Bronchial epithelial cell (primary cell): Measurements from ENCODE around the gene R3HDM2. TPM values are rescaled to one million over a fixed set of nuclear protein-coding genes. Genes with fewer than 3 reads are reported as not detected.

Experiments used
- DNase-seq: peaks from one replicate; pipeline ENCODE4 v3.0.0-alpha.2; 2010; ENCODE audit warnings: low read depth
- FAIRE-seq: peaks from 2 replicates; lab custom pipeline; 2011; peaks lifted over from hg19 to GRCh38; lab: Jason Lieb, UNC
- H3K27me3 ChIP-seq: 2 replicates; pipeline ENCODE4 v1.5.1; 2011; ENCODE audit warnings: low read length; ENCODE audit not compliant: control insufficient read depth, insufficient read depth
- H3K36me3 ChIP-seq: 2 replicates; pipeline ENCODE4 v1.5.1; 2011; ENCODE audit warnings: low read length; ENCODE audit not compliant: control insufficient read depth, insufficient read depth
- H3K4me3 ChIP-seq: 2 replicates; pipeline ENCODE4 v1.5.1; 2011; ENCODE audit warnings: mild to moderate bottlenecking, low read depth, low read length, control low read depth
- total RNA-seq: library from RNA; depleted of rRNA; stranded (reverse); fragments of >200 nt; gene quantifications from 2 replicates; pipeline ENCODE4 v1.2.1, GENCODE V29; 2014
- TF ChIP-seq, protein P1 (sequence below): IDR thresholded peaks from 2 replicates; pipeline ENCODE4 v1.5.1; 2011; ENCODE audit warnings: mild to moderate bottlenecking, moderate library complexity, low read length, control low read depth, inconsistent platforms; ENCODE audit not compliant: insufficient read depth, severe bottlenecking

R3HDM2 gene
- total RNA-seq, 1 donor from 2014 or later = 5.5 TPM

DNA sequence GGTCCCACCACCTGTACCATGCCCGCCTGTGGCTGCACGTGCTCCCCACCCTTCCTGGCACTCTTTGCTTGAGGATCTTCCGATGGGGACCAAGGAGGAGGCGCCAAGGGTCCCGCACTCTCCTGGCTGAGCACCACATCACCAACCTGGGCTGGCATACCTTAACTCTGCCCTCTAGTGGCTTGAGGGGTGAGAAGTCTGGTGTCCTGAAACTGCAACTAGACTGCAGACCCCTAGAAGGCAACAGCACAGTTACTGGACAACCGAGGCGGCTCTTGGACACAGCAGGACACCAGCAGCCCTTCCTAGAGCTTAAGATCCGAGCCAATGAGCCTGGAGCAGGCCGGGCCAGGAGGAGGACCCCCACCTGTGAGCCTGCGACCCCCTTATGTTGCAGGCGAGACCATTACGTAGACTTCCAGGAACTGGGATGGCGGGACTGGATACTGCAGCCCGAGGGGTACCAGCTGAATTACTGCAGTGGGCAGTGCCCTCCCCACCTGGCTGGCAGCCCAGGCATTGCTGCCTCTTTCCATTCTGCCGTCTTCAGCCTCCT is 25.4 kb upstream of the R3HDM2 start:
- TF ChIP-seq, protein P1, sequence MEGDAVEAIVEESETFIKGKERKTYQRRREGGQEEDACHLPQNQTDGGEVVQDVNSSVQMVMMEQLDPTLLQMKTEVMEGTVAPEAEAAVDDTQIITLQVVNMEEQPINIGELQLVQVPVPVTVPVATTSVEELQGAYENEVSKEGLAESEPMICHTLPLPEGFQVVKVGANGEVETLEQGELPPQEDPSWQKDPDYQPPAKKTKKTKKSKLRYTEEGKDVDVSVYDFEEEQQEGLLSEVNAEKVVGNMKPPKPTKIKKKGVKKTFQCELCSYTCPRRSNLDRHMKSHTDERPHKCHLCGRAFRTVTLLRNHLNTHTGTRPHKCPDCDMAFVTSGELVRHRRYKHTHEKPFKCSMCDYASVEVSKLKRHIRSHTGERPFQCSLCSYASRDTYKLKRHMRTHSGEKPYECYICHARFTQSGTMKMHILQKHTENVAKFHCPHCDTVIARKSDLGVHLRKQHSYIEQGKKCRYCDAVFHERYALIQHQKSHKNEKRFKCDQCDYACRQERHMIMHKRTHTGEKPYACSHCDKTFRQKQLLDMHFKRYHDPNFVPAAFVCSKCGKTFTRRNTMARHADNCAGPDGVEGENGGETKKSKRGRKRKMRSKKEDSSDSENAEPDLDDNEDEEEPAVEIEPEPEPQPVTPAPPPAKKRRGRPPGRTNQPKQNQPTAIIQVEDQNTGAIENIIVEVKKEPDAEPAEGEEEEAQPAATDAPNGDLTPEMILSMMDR = peak; percentile 87
- H3K27me3 ChIP-seq = peaks cover 5% of the 10 kb centered on the region
- no peaks in the 10 kb centered on the region for H3K36me3 ChIP-seq
- FAIRE-seq (no peak), DNase-seq (peak; percentile 41)
- H3K4me3 ChIP-seq = no peak overlapping the region

GRCh38 chr12:57455374-57456144 is 24.7 kb upstream of the R3HDM2 start:
- TF ChIP-seq, protein P1 = no peak
- no peaks in the 10 kb centered on the region for H3K36me3 ChIP-seq
- H3K4me3 ChIP-seq = no peak overlapping the region
- no peak for FAIRE-seq
- no peak for DNase-seq
- H3K27me3 ChIP-seq = no peaks in the 10 kb centered on the region

DNA sequence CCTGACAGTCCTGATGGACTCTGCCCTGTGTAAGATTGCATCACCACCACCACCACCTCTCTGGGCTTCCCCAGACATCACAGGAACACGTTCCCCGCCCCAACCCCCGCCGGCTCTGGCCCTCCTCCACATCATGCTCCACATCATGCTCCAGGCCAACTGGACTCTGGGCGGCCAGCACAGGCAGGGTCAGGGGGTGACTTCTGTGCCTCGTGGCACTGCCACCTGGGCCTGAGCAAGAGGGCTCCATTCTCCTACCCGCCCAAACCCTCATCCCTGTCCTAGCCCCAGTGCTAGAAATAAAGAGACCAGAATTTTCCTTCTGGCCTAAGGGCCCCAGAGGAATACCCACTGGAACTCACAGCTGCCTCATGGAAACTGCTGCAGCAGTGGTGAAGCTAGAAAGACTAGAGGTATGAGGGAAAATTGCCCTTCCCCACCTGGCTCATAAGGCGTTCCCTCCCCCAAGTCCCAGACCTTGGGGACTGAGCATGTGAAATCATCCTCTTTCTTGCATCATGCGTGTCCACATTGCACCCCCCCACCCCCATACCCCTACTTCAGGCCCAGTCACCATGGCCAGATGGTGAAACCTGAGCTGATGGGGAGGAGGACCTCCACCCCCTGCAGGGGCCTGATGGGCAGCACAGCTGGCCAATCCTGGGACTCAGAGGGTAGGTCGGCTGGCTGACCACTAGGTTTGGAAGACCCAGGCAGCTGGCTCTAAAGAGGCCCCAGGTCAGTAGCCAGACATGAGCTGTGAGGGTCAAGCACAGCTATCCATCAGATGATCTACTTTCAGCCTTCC is 23.9 kb upstream of the R3HDM2 start, which contains the start of gene INHBE:
INHBE (plus strand) TSS at position 742 of the 808 bp plus-strand sequence. CDS start 230 bp downstream, outside the sequence.
- DNase-seq (no peak), FAIRE-seq (no peak)
- Histone ChIP-seq H3K4me3 (no peak within 1 kb of the TSS), H3K27me3 (no peaks in the 10 kb centered on the region), H3K36me3 (no peaks in the 10 kb centered on the region)
- TF ChIP-seq, protein P1 = no peak

DNA sequence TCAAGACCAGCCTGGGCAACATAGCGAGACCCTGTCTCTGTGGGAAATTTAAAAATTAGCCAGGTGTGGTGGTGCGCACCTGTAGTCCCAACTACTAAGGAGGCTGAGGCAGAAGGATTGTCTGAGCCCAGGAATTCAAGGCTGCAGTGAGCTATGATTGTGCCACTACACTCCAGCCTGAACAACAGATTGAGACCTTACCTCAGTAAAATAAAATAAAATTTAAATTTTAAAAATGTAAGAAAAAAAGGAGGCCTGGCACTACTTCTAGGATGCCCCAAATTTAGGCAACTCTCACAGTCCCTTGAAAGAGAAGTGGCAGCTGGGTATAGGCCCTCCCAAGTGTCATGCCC is 23.3 kb upstream of the R3HDM2 start:
- no peak for FAIRE-seq
- DNase-seq = no peak
- Histone ChIP-seq H3K36me3 (no peaks in the 10 kb centered on the region), H3K4me3 (no peak overlapping the region), H3K27me3 (no peaks in the 10 kb centered on the region)
- TF ChIP-seq, protein P1 = no peak

- Histone ChIP-seq H3K36me3 (no peaks in the 10 kb centered on the region), H3K27me3 (no peaks in the 10 kb centered on the region), H3K4me3 (no peak overlapping the region)
- FAIRE-seq (no peak), DNase-seq (peak; percentile 59)
- TF ChIP-seq, protein P1 = peak; percentile 93
These were observed 22.2 kb upstream of the R3HDM2 start for GRCh38 chr12:57452937-57453509.
